Activated naive CD4-positive, alpha-beta T cell treated with anti-CD3 and anti-CD28 coated beads, Interleukin-2, amount 10 ng/mL, durations not matched to agents 7 days and 5 days (primary cell): Measurements from ENCODE around the gene STAG2.
"Not testable (repeated sequence)": the region's sequence is repeated elsewhere in the genome, so short reads cannot be mapped to it uniquely, and the experiment has no call there.

Experiments
- CTCF ChIA-PET: fragments of 350-600 bp; sonication (Branson Sonifier 250); formaldehyde crosslinking; loops from one replicate; lab custom pipeline; 2021; ENCODE audit warnings: antibody characterized with exemption; lab: Charles Lee
- DNase-seq: peaks from one replicate; pipeline ENCODE4 v3.0.0-alpha.2; 2020
- H3K27ac Mint-ChIP-seq: one replicate; pipeline ENCODE4 v1.8.0; 2021; ENCODE audit warnings: mild to moderate bottlenecking, moderate library complexity, mixed read lengths
- H3K27me3 Mint-ChIP-seq: one replicate; pipeline ENCODE4 v1.8.0; 2021; ENCODE audit warnings: mild to moderate bottlenecking, mixed read lengths
- H3K36me3 Mint-ChIP-seq: one replicate; pipeline ENCODE4 v1.8.0; 2021; ENCODE audit warnings: mixed read lengths
- H3K4me1 Mint-ChIP-seq: one replicate; pipeline ENCODE4 v1.8.0; 2021; ENCODE audit warnings: mixed read lengths
- H3K4me3 Mint-ChIP-seq: one replicate; pipeline ENCODE4 v1.8.0; 2021; ENCODE audit warnings: mild to moderate bottlenecking, moderate library complexity, mixed read lengths
- H3K9me3 Mint-ChIP-seq: one replicate; pipeline ENCODE4 v1.8.0; 2021; ENCODE audit warnings: mixed read lengths

Gene STAG2

DNA sequence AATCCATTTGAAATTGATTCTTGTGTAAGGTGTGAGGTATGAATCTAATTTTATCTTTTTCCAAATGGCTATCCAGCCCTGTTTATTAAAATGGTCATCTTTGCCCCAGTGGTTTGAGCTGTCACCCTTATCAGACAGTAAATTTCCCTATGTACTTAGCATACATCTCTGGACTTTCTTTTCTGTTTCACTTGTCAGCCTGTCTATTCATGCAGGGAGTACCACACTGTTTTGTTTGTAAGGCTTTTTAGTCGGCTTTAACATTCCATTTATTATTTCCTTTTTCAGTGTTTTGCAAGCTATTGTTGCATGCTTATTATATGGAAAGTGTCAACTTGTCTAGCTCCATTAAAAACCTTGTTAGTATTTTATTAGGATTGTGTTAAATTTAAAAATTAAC lies 155.8 kb downstream of the STAG2 start:
- H3K4me1 Mint-ChIP-seq = no peaks in the 10 kb centered on the region
- H3K4me3 Mint-ChIP-seq = no peak overlapping the region
- CTCF ChIA-PET = no interaction called here

DNA sequence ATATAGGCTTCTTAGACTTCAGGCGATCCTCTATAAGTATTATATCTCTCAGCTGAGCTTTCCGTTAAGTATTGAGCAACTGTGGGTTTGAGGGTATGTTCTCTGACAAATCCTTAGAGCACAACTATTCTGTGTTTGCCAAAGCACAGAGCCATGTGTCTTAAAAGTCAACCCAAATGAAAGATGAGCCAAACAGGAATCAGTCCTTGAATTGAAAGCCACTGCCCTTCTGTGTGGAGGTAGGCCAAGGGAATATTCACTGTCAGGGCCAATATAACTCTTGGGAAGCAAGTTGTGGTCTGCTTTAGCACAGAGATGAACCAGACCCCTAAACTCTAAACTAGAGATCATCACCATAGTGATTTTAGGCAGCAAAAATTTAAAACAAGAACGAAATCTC lies 164.0 kb downstream of the STAG2 start:
- H3K4me1 Mint-ChIP-seq = no peaks in the 10 kb centered on the region
- no peaks in the 10 kb centered on the region for H3K9me3 Mint-ChIP-seq
- no peaks in the 10 kb centered on the region for H3K36me3 Mint-ChIP-seq
- DNase-seq = no peak
- no peak overlapping the region for H3K27ac Mint-ChIP-seq
- H3K27me3 Mint-ChIP-seq = no peaks in the 10 kb centered on the region
- H3K4me3 Mint-ChIP-seq = no peak overlapping the region
- CTCF ChIA-PET = no interaction called here

More for the DNA sequence above, 155.8 kb downstream of the STAG2 start:
- Mint-ChIP-seq H3K27ac (no peak overlapping the region), H3K9me3 (no peaks in the 10 kb centered on the region), H3K36me3 (no peaks in the 10 kb centered on the region), H3K27me3 (no peaks in the 10 kb centered on the region)
- no peak for DNase-seq

DNA sequence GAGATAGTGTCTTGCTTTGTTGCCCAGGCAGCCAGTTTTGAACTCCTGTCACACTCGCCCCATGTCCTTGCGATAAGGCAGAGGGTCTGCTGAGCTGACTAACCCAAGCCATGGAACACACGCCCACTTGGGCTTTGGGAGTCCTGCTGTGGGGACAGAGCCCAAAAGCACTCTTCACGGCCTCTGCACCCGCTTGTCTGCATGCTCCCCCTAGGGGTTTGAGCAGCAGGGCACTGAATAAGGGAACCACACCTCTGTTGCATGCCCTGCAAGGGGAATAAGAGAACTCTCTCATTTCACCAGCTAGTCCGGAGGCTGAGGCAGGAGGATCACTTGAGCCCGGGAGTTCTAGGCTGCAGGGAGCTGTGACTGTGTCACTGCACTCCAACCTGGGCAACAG lies 166.0 kb downstream of the STAG2 start:
- H3K27me3 Mint-ChIP-seq = no peaks in the 10 kb centered on the region
- H3K4me1 Mint-ChIP-seq = no peaks in the 10 kb centered on the region
- no peak for DNase-seq
- CTCF ChIA-PET = no interaction called here
- H3K4me3 Mint-ChIP-seq = no peak overlapping the region
- H3K36me3 Mint-ChIP-seq = no peaks in the 10 kb centered on the region
- no peaks in the 10 kb centered on the region for H3K9me3 Mint-ChIP-seq
- no peak overlapping the region for H3K27ac Mint-ChIP-seq

DNA sequence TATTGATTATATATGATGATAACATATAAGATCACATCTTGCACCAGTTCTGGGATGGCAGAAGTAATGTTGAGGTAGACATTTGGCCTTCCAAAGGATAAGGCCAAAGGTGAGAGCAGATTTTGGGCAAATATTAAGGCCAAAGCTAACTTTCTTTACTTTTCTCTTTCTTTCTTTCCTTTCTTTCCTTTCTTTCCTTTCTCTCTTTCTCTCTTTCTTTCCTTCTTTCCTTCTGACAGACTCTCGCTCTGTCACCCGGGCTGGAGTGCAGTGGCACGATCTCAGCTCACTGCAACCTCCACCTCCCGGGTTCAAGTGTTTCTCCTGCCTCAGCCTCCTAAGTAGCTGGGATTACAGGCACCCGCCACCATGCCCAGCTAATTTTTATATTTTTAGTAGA lies 170.9 kb downstream of the STAG2 start:
- H3K27me3 Mint-ChIP-seq, DNase-seq, H3K4me1 Mint-ChIP-seq, H3K4me3 Mint-ChIP-seq, H3K9me3 Mint-ChIP-seq, H3K36me3 Mint-ChIP-seq, H3K27ac Mint-ChIP-seq: not testable (repeated sequence)
- CTCF ChIA-PET = interaction anchor here (0.6 kb wide), 1 partner anchor 300 kb away, joined by 3 read pairs; no protein-coding TSS in a partner anchor

DNA sequence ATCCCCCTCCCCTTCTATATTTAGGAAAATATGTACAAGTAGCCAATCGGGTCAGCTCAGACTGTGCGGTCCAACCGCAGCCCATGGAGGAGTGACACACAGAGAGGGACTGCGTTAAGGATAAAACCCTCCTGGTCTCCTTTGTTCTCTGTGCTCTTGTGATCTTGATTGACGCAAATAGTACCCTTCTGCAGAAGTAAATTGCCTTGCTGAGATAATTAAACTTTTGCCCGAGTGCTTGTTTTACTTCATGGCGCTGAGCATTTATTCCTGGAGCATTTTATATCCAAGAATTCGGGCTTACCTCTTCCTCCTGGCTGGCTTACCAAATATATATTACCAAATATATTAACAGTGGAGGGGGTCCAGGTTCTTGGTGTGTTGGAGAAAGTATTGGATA lies 184.2 kb downstream of the STAG2 start:
- CTCF ChIA-PET = no interaction called here
- Mint-ChIP-seq H3K9me3 (peaks cover 5% of the 10 kb centered on the region), H3K4me1 (no peaks in the 10 kb centered on the region), H3K4me3 (no peak overlapping the region), H3K27ac (no peak overlapping the region), H3K36me3 (no peaks in the 10 kb centered on the region), H3K27me3 (no peaks in the 10 kb centered on the region)
- no peak for DNase-seq

DNA sequence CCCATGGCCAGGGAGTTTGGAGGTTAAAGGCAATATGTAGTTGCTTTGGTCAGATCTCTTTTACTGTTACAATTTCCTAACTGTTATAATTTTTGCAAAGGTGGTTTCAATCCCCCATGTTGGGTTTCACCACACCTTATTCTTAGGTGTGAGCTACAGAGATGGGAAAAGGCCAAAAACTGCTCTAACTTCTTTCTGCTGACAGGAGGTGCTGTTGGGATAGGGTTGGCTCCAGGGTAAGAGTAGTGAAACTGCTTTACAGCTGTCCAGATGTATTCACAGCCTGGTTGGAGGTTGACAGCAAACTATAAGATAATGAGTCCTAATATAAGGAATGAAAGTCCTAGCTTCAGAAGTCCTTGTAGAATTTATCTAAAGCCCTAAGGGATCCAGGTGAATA lies 189.7 kb downstream of the STAG2 start:
- Mint-ChIP-seq H3K36me3 (no peaks in the 10 kb centered on the region), H3K4me3 (no peak overlapping the region), H3K9me3 (peaks cover 5% of the 10 kb centered on the region), H3K27me3 (no peaks in the 10 kb centered on the region), H3K27ac (no peak overlapping the region), H3K4me1 (no peaks in the 10 kb centered on the region)
- CTCF ChIA-PET = no interaction called here
- no peak for DNase-seq
